HG02973 (cell line): ENCODE measurements around the gene IFIT3.

Experiments used
- ATAC-seq: cut with Tn5 transposase; IDR thresholded peaks from one replicate; pipeline ENCODE4 v1.9.1; 2021; ENCODE audit warnings: moderate library complexity; ENCODE audit not compliant: unreplicated experiment

The IFIT3 gene

GRCh38 chr10:89332123-89332633 lies 4.4 kb downstream of the IFIT3 start:
- ATAC-seq, result peak; percentile 35

- no peak for ATAC-seq
Measured at GRCh38 chr10:89335226-89335625, 7.4 kb downstream of the IFIT3 start.

GRCh38 chr10:89336241-89336640 lies 8.4 kb downstream of the IFIT3 start:
- no peak for ATAC-seq

- ATAC-seq, result no peak
Measured at GRCh38 chr10:89337484-89337883, 9.7 kb downstream of the IFIT3 start.

GRCh38 chr10:89338713-89339112 lies 10.9 kb downstream of the IFIT3 start:
- no peak for ATAC-seq

- ATAC-seq, result no peak
Measured at GRCh38 chr10:89339875-89340274, 12.1 kb downstream of the IFIT3 start.

GRCh38 chr10:89341649-89342048 lies 13.9 kb downstream of the IFIT3 start:
- no peak for ATAC-seq

GRCh38 chr10:89342206-89342958 lies 14.6 kb downstream of the IFIT3 start:
- ATAC-seq, result no peak

GRCh38 chr10:89343089-89343767 lies 15.4 kb downstream of the IFIT3 start:
- no peak for ATAC-seq

- ATAC-seq, result no peak
Measured at GRCh38 chr10:89344156-89344555, 16.4 kb downstream of the IFIT3 start.

- ATAC-seq, result no peak
Measured at GRCh38 chr10:89345367-89346000, 17.7 kb downstream of the IFIT3 start.

GRCh38 chr10:89346405-89347254 lies 18.8 kb downstream of the IFIT3 start:
- no peak for ATAC-seq

- no peak for ATAC-seq
Measured at GRCh38 chr10:89347701-89348457, 20.1 kb downstream of the IFIT3 start.

GRCh38 chr10:89348481-89348880 lies 20.7 kb downstream of the IFIT3 start:
- no peak for ATAC-seq

GRCh38 chr10:89348975-89349374 lies 21.2 kb downstream of the IFIT3 start:
- ATAC-seq, result no peak

- peak; percentile 33 for ATAC-seq
Measured at GRCh38 chr10:89350631-89351315, 23.0 kb downstream of the IFIT3 start.

GRCh38 chr10:89351412-89351779 lies 23.6 kb downstream of the IFIT3 start:
- ATAC-seq, result peak; percentile 91

- no peak for ATAC-seq
Measured at GRCh38 chr10:89351780-89352597, 24.2 kb downstream of the IFIT3 start.

GRCh38 chr10:89352802-89353201 lies 25.0 kb downstream of the IFIT3 start:
- ATAC-seq, result no peak
